Mesodermal cell (in vitro differentiated cells): ENCODE results near the gene MBTD1.
"Not testable (repeated sequence)": the region's sequence is repeated elsewhere in the genome, so short reads cannot be mapped to it uniquely, and the experiment has no call there.

Experiments
- H3K27ac ChIP-seq: 2 replicates; pipeline ENCODE4 v1.7.0; 2013; ENCODE audit warnings: mild to moderate bottlenecking, low read depth, low read length, moderate library complexity; ENCODE audit not compliant: severe bottlenecking
- H3K36me3 ChIP-seq: 2 replicates; pipeline ENCODE4 v1.7.1; 2013; ENCODE audit warnings: mild to moderate bottlenecking, low read length, moderate library complexity; ENCODE audit not compliant: control insufficient read depth, insufficient read depth
- H3K4me1 ChIP-seq: one replicate; pipeline ENCODE4 v1.7.1; 2013; ENCODE audit warnings: mild to moderate bottlenecking, low read length; ENCODE audit not compliant: insufficient read depth, control insufficient read depth, poor library complexity, severe bottlenecking
- H3K4me3 ChIP-seq: 2 replicates; pipeline ENCODE4 v1.7.0; 2013; ENCODE audit warnings: low read length, control low read depth, mild to moderate bottlenecking; ENCODE audit not compliant: insufficient read depth, poor library complexity, severe bottlenecking; ENCODE audit errors: extremely low read depth
- H3K9me3 ChIP-seq: 2 replicates; pipeline ENCODE4 v1.7.1; 2013; ENCODE audit warnings: mild to moderate bottlenecking, low read length, moderate library complexity; ENCODE audit not compliant: control insufficient read depth
- WGBS, 2 experiments: methylation state at CpG; one replicate each; pipeline ENCODE4 v1.1.5; 2013; ENCODE audit warnings: missing lambda C conversion rate in 2 of 2; ENCODE audit not compliant: insufficient coverage in 2 of 2; 5-methylcytosine and 5-hydroxymethylcytosine counted together

The MBTD1 gene

GRCh38 chr17:51228161-51228560 is 31.7 kb downstream of the MBTD1 start:
- Histone ChIP-seq H3K4me1 (no peaks in the 10 kb centered on the region), H3K27ac (no peak overlapping the region), H3K9me3 (no peaks in the 10 kb centered on the region), H3K36me3 (peaks cover 18% of the 10 kb centered on the region), H3K4me3 (no peak overlapping the region)
- no CpG with 5 or more reads among the region's 4 CpGs for WGBS, 2 experiments

- peaks cover 40% of the 10 kb centered on the region for H3K36me3 ChIP-seq
- not testable (repeated sequence) for H3K4me1 ChIP-seq, H3K4me3 ChIP-seq, H3K9me3 ChIP-seq, H3K27ac ChIP-seq
- 91 to 96% methylated on average over 4 to 7 of the region's 7 CpGs for WGBS, 2 experiments
Observed at GRCh38 chr17:51225523-51225922, 34.3 kb downstream of the MBTD1 start.

- no peaks in the 10 kb centered on the region for H3K9me3 ChIP-seq
- H3K36me3 ChIP-seq, result peaks cover 49% of the 10 kb centered on the region
- H3K27ac ChIP-seq, result no peak overlapping the region
- 73 to 100% methylated on average over 1 to 2 of the region's 10 CpGs for WGBS, 2 experiments
- no peak overlapping the region for H3K4me3 ChIP-seq
- H3K4me1 ChIP-seq, result no peaks in the 10 kb centered on the region
Observed at GRCh38 chr17:51224402-51225262, 35.2 kb downstream of the MBTD1 start.

GRCh38 chr17:51221322-51221721 is 38.5 kb downstream of the MBTD1 start:
- Histone ChIP-seq H3K27ac (no peak overlapping the region), H3K36me3 (peaks cover 74% of the 10 kb centered on the region), H3K9me3 (no peaks in the 10 kb centered on the region), H3K4me3 (no peak overlapping the region), H3K4me1 (no peaks in the 10 kb centered on the region)
- WGBS, 2 experiments, result 50% methylated on average over 1 of the region's 4 CpGs; no CpG with 5 or more reads in 1 of the 2 experiments

GRCh38 chr17:51217946-51218345 is 41.9 kb downstream of the MBTD1 start:
- Histone ChIP-seq H3K36me3 (peaks cover 67% of the 10 kb centered on the region), H3K27ac (no peak overlapping the region), H3K4me3 (no peak overlapping the region), H3K4me1 (no peaks in the 10 kb centered on the region), H3K9me3 (no peaks in the 10 kb centered on the region)
- no CpG with 5 or more reads among the region's 1 CpG for WGBS, 2 experiments

- Histone ChIP-seq H3K4me3 (no peak overlapping the region), H3K9me3 (no peaks in the 10 kb centered on the region), H3K36me3 (peaks cover 57% of the 10 kb centered on the region), H3K4me1 (no peaks in the 10 kb centered on the region), H3K27ac (peak overlapping the region; percentile 30)
- WGBS, 2 experiments, result 100% methylated on average over 1 of the region's 1 CpG; no CpG with 5 or more reads in 1 of the 2 experiments
Observed at GRCh38 chr17:51214920-51215319, 44.9 kb downstream of the MBTD1 start.

- Histone ChIP-seq H3K4me1 (no peaks in the 10 kb centered on the region), H3K36me3 (peaks cover 60% of the 10 kb centered on the region), H3K9me3 (no peaks in the 10 kb centered on the region), H3K4me3 (no peak overlapping the region), H3K27ac (no peak overlapping the region)
Observed at GRCh38 chr17:51203838-51204237, 56.0 kb downstream of the MBTD1 start.

GRCh38 chr17:51200846-51201245 is 59.0 kb downstream of the MBTD1 start:
- Histone ChIP-seq H3K27ac (no peak overlapping the region), H3K9me3 (no peaks in the 10 kb centered on the region), H3K36me3 (peaks cover 69% of the 10 kb centered on the region), H3K4me1 (no peaks in the 10 kb centered on the region), H3K4me3 (no peak overlapping the region)
- 83% methylated on average over 1 of the region's 2 CpGs; no CpG with 5 or more reads in 1 of the 2 experiments for WGBS, 2 experiments

- H3K9me3 ChIP-seq, result no peaks in the 10 kb centered on the region
- 100% methylated on average over 2 of the region's 6 CpGs; no CpG with 5 or more reads in 1 of the 2 experiments for WGBS, 2 experiments
- H3K4me1 ChIP-seq, result no peaks in the 10 kb centered on the region
- H3K36me3 ChIP-seq, result peaks cover 69% of the 10 kb centered on the region
- H3K27ac ChIP-seq, result no peak overlapping the region
- no peak overlapping the region for H3K4me3 ChIP-seq
Observed at GRCh38 chr17:51200295-51200694, 59.6 kb downstream of the MBTD1 start.

GRCh38 chr17:51197754-51198153 is 62.1 kb downstream of the MBTD1 start:
- H3K36me3 ChIP-seq, result peaks cover 74% of the 10 kb centered on the region
- no peaks in the 10 kb centered on the region for H3K4me1 ChIP-seq
- no peak overlapping the region for H3K4me3 ChIP-seq
- H3K27ac ChIP-seq, result no peak overlapping the region
- WGBS, 2 experiments, result 99 to 100% methylated on average over 4 of the region's 4 CpGs
- no peaks in the 10 kb centered on the region for H3K9me3 ChIP-seq

- peaks cover 81% of the 10 kb centered on the region for H3K36me3 ChIP-seq
- 100% methylated on average over 1 of the region's 2 CpGs; no CpG with 5 or more reads in 1 of the 2 experiments for WGBS, 2 experiments
- no peaks in the 10 kb centered on the region for H3K4me1 ChIP-seq
- H3K27ac ChIP-seq, result no peak overlapping the region
- H3K4me3 ChIP-seq, result no peak overlapping the region
- no peaks in the 10 kb centered on the region for H3K9me3 ChIP-seq
Observed at GRCh38 chr17:51191895-51192294, 68.0 kb downstream of the MBTD1 start.
